ENCODE results near the gene TRIM27.

GRCh38 chr6:28920281-28920680 lies 3.5 kb downstream of the TRIM27 start:
- TF ChIP-seq CTCF (conservative IDR thresholded peaks at IDR 0.05; ENCODE audit: low read length) (no peak), EZH2phosphoT487 (IDR thresholded peaks at IDR 0.05; ENCODE audit: borderline replicate concordance) (no peak)
